ENCODE results near the gene OPTN.

GRCh38 chr10:13152296-13152695 lies 52.3 kb downstream of the OPTN start:
- no peak for TF ChIP-seq CTCF (IDR thresholded peaks at IDR 0.05)
- TF ChIP-seq EP300 (IDR thresholded peaks at IDR 0.05), result no peak
